GM21360 (cell line): ENCODE measurements around the gene ATP5F1E.
A peak's percentile ranks its signal among the peaks of the same experiment; 100 is the strongest.
"Not testable (repeated sequence)": the region's sequence is repeated elsewhere in the genome, so short reads cannot be mapped to it uniquely, and the experiment has no call there.

ENCODE experiments used
- ATAC-seq: cut with Tn5 transposase; IDR thresholded peaks from one replicate; pipeline ENCODE4 v1.9.1; 2021; ENCODE audit warnings: mild to moderate bottlenecking, moderate library complexity; ENCODE audit not compliant: unreplicated experiment

ATP5F1E gene

DNA sequence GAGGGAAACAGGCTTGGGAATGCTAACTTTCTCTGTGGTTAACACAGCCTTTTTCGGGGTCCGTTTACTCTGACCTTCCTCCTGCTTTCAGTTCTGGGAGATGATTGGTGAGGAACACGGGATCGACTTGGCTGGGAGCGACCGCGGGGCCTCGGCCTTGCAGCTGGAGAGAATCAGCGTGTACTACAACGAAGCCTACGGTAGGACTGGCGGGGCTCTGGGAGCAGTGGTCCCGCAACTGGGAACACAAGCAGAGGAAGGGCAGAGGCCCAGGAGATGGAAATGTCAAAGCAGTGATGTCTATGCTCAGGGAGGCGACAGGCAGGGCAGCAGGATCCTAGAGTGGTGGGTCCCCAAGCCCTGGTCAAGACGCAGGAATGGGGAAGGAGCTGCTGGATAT lies 9.4 kb downstream of the ATP5F1E start:
- ATAC-seq, result no peak

DNA sequence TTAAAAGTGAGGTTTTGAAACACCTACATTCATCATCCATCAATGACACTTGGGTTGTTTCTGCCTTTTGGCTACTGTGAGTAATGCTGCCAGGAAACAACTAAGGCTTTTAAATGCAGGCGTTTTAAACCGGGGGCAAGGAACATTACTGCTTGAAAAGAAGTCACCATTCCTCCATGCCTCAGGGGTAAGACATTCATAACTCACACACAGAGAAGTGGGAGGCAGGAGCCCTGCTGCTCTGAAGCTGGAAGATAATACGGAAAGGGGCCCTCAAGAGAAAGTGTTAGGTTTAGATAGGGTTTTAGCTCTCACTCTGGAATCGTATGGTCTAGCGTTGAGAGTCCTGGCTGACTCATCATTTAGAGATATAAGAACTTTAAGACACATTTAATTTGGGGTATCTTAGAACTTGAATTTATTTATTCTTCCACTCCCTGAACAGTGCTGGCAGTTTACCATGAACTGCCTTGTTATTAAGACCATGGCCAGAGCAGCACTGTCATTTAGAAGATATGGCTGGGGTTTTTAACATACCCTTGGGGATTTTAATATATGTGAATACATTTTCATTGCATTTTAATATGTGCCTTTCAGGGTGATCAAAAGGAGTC lies 11.1 kb downstream of the ATP5F1E start:
- no peak for ATAC-seq

DNA sequence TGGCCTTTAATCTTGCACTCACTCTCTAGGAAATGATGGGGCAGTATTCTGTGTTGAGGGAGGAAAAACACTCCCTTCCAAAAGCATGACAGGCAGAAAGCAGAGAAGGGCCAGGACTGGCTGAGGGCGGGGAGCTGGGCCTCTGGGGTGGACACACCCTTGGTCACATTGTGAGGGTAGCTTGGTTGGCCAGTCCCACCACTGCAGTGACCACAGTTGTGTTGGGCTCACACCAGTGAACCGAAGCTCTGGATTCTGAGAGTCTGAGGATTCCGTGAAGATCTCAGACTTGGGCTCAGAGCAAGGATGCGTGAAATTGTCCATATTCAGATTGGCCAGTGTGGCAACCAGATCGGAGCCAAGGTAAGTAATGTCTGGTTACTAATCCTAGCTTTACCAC lies 12.9 kb downstream of the ATP5F1E start, which contains the start of gene TUBB1:
Gene TUBB1 (plus strand): TSS at position 213 of the 400 bp plus-strand sequence. CDS start 94 bp downstream, at position 307.
- no peak for ATAC-seq

DNA sequence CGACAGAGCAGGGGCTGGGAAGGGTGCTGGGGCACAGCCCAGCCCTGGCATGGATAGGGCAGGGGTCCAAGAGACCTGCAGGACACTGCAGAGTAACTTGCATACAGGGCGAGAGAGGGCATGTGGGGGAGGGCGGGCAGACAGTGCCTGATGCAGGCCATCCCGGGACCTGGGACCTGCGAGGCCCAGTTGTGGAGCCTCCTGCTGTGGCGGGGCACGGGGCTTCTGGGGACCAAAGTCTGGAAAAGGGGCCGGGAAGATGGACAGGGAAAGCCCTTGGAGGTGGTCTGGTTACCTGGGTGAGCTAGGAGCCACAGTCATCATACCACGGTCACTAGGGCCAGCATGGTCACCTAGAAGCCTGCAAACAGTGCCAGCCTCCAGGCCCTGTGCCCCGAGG lies 13.3 kb downstream of the ATP5F1E start:
- ATAC-seq, result no peak

DNA sequence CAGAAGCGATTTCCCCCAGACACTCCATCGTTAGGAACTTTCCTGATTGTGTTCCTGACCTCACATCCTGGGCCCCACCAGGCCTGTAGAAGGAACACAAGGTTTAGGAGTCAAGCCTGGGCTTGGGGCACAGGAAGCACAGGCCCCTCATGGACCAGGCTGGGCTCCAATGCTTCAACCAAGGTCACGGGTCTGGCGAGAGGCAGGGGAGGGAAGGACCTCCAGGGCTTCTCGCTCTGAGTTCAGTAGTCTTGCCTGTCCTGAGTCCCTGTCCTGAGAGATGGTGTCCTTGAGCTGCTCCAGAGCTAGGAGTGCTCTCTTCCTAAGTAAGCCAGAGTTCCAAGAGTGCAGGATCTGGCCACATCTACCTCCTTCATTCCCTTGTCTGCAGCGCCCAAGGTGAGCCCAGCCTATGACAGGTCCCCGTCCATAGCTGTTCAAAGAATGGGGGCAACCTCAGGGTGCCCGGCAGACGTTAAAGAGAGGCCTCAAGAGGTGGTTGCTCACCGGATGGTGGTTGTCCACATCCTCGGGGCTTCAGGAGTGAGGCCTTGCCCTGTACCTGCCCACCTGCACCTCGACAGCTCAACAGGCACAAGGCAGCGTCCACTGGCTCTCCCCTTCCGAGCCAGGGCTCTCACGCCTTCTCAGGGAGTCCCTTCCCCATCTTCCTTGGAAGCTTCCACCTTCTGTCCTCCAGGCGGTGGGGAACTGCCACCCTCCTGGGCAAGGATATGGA lies 14.5 kb downstream of the ATP5F1E start:
- ATAC-seq, result no peak

DNA sequence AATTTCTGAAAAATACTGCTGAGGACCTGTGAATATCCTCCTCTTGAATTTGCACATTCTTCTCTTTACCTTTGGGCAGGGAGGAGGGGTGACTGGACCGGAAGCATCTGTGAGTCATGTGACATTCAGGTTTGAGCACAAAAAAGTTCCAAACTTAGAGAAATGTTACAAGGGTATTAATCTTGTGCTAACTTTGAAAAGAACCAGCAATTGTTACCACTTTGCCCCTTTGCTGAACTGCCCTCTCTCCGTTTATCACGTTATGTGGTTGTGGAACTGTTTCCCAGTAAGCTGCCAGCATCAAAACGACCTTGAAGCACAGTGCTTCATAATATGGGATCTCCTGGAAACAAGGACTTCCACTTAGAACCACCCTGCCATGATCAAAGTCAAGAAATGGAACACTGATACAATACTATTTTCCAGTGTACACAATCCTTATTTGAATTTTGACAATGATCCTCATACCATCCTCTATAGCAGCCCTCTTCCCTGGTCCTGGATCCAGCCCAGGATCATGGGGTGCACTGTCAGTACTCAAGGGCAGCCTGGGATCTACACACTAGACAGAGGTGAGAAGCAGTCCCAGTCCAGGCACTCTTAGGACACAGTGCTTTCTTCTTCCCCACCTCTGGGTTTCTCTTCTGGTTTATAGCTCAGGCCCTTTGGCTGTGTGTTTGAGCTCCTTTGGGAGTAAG lies 15.2 kb downstream of the ATP5F1E start:
- no peak for ATAC-seq

DNA sequence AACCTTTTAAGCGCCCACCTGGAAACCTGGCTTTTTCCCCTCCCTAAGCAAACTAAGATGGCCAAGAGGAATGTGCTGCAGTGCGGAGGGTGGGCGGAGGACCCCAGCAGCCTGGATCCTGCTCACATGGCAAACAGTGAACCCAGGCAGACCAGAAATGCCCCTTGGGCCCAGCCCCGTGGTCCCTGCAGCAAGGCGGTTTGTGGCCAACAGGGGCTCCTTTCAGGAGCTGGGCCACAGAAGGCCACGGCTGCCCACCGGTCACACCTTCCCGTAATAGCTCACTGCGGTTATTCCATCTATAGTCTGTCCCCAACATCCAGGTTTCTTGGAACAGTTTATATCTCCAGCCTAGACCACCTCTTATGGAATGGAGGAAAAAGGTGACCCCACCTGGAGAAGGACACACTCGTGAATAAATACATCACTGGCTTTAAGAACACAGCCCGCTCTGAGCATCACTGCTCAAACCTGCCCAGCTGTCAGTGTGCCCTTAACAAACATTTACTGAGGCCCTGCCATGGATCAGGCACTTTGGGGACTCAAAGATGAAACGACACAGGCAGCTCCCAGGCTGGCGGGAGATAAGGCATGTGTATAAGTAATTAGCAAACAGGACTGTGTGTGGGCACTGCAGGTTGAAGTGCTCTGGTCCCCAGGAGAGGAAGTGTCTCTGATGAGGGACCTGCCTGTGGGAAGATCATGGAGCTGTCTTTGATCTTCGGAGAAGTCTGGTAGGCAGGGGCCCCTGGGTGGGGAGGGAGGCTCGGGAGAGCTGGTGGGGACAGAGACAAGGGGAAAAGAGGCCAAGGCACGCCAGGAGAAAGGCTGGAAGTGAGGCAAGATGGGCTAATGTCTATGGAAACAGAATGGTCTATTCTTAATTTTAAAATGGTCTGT lies 16.1 kb downstream of the ATP5F1E start:
- ATAC-seq, result no peak

DNA sequence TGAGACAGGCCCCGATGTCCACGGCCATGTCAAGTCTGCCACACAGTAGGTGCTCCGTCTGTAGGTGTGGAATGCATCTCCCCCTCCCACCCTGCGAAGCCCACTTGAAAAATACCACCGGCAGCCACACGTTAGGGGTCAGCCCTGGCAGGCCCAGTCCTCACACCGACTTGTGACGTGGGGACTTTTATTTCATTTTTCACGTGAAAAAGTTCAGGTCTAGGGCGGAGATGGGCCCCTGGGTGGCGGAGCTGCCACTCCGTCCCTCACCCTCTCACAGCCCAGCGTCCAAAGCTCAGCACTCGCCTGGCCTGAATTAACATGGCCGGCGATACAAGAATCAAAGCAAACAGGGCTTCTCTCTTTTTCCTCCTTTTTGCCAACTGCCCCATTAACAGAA lies 16.7 kb downstream of the ATP5F1E start:
- no peak for ATAC-seq

DNA sequence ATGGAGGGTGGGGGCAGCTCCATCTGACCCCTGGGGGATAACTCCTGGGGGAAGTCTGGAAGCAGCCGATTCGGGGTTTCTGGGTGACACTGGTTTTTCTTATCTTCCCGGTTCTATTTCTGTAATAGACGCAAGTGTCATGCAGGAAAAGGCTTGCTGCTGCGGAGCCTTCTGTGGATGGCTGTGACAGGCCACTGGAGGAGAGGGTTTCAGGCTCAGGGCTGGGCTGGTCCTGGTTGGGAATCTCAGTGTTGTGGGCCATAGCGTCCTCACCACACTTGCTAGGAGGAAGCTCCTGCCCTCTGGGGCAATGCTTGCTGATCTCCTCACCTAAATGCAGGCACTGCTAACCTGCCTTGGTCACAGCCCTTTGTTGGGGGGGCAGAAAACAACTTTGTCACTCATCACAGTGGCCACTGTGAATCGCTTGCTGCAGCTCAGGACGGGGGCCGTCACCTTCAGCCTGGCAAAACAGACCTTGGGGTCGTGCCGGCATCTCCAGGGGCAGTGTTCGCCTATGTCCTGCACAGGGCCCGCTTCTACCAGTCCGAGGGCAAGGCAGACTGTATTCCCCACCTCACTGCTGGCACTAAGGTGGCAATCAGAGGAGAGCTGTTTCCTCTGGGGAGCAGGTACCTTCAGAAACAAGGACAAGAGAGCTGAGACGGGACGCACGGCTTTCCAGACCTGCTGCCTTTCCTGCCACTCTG lies 17.3 kb downstream of the ATP5F1E start:
- no peak for ATAC-seq

DNA sequence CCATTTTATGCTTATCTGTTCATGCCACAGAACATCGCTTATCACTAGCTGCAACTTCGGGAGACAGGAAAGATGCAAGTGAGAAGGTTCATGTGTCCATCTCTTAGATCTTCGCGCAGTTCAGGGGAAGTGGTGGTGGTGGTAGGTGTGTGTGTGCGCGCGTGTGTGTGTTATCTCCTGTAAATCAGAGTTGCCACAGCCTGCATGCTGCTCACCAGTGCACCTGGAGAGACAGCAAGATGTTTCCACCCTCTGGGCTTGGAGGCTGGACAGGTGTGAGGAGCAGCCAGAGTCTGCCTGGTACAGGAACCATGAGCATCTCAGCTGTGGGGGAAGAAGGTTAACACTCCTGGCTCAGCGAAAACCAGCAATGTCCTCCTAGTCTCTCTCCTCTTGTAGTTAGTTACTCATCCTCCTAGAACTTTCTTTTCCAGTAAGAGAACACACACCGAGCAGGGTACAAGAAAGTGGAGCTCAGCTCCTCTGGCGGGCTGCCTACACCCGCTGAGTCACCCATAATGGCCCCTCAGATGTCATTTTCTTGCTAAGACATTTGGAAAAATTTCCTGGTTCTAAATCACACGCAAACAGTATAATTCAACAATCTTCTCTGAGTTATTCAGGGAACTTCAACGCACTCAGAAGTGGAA lies 18.1 kb downstream of the ATP5F1E start:
- ATAC-seq, result no peak

DNA sequence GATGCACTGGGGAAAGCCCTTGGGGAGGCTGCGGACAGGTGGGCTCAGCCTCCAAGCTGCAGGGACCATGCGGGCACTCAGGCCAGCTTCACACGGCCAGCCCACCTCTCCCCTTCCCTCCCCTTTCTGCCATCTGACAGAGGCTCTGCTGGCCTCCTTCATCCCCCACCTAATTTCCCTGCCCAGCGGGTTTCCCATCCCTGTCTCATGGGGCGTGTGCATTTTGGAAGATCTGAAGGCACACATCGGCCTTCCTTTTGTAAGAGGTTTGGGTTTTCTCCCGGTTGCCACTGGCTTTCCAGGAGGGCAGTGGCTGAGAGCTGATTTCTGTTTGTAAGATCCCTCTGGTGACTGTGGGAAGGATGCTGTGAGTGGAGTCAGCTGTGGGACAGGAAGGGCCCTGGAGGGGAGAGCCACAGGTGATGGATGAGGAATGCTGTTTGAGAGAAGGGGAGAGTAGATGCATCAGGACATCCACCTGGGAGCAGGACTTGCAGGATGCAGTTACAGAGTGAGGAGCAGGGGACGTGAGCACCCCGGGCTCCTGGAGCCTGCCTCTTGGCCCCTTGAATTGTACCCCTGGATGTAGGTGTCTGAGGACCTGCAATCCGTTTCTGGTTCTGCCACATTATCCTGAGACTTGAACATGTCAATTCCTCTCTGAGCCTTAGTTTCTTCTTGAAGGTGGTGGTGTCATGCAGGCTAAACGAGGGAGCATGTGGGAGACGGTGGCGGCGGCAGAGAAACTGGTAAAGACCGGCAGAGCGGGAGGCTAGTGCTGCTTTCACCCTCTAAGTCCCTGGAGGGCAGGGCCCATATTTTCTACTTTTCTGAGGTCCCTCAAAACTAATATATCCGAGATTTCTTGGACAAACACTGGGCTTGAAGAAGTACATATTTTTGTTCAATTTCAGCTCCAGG lies 18.8 kb downstream of the ATP5F1E start:
- ATAC-seq, result no peak

DNA sequence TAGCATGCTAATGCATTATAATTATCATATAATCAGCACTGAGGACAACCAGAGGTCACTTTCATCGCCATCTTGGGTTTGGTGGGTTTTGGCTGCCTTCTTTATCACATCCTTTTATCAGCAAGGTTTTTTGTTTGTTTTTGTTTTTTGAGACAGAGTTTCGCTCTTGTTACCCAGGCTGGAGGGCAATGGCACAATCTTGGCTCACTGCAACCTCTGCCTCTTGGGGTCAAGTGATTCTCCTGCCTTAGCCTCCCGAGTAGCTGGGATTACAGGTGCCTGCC lies 20.3 kb downstream of the ATP5F1E start:
- ATAC-seq, result not testable (repeated sequence)

DNA sequence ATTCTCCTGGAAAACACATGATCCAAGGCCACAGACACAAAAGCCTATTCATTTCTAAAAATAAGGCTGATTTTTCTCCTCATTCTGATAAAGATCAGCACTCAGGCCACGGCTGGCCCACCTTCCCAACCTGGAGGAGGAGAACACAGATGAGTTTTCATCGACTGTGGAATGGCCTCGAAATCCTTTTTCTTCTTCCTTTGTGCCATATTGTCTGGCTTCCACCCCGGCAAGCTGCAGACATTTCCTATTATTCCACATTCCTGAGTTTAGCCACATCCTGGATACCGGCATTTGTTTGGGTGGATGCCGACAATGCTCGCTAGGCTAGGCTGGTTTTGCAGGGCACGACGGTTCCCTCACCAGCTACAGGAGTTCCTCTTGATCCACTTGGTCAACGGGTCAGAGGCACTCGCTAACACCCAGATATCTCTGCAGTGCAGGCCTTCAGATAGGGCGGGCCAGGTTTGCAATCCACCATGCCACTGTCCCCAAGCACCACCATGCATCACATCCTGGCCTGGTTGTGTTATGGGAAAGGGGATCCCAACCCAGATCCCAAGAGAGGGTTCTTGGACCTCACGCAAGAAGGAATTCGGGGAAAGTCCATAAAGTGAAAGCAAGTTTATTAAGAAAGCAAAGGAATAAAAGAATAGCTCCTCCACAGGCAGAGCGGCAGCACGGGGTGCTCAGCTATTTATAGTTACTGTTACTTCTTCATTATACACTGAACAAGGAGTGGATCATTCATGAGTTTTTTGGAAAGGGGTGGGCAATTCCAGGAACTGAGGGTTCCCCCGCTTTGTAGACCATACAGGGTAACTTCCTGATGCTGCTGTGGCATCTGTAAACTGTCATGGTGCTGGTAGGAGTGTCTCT lies 20.9 kb downstream of the ATP5F1E start:
- ATAC-seq, result no peak

DNA sequence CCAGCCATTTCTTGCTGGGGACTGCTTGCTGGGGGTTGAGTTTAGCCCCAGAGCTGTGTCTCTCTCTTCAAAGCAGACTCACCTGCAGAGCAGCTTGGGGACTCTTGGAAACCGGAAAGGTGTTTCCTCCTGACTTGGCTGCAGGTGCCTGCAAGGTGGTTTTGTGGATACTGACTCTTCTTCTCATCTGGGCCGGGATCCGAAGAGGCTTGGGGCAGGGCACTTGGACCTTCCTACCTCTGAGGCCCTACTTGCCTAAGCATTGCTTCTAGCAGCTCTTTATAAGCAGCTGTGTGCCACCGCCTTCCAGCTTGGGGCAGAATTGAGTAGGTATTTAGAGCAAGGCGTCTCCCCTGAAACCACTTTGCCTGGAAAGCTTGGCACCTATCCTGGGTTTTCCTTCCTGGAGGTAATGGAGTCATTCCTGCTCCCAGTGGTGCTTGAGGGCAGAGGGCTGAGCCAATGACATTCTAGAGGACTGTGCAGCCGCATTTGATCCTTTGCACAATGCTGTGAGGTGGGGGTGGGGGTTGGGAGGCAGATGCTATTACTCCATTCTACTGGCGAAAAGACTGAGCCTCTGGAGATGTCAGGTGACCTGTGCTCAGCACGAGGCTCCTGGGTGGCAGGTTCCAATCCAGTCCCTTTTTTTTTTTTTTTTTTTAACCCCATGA lies 21.7 kb downstream of the ATP5F1E start:
- no peak for ATAC-seq

DNA sequence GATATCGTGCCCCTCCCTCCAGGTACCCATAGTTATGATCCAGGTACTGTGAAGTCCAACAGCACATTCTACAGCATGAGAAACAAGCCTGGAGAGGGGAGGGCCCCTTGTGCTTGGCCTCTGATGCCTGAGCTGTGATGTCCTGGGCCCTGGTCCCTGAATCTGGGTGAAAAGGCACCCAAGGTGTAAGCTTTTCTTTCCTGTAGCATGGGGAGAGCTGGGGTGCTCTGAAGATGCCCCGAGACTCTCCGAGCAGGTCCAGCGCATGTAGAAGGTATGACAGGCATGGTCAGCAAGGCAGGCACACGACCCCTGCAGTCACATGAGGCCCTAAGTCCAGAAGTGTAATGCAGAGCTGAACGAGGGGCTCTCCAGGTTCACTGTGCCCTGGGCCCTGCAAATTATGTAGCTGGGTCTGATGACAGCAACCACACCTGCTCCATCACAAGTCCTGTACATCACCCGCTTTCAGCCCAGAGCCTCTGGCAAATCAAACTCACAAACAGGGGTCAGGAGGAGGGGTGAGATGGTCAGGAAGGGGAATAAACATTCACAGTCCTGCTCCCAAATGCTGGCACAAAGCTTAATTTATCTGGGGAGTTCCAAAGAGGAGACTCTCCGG lies 23.3 kb downstream of the ATP5F1E start:
- no peak for ATAC-seq

DNA sequence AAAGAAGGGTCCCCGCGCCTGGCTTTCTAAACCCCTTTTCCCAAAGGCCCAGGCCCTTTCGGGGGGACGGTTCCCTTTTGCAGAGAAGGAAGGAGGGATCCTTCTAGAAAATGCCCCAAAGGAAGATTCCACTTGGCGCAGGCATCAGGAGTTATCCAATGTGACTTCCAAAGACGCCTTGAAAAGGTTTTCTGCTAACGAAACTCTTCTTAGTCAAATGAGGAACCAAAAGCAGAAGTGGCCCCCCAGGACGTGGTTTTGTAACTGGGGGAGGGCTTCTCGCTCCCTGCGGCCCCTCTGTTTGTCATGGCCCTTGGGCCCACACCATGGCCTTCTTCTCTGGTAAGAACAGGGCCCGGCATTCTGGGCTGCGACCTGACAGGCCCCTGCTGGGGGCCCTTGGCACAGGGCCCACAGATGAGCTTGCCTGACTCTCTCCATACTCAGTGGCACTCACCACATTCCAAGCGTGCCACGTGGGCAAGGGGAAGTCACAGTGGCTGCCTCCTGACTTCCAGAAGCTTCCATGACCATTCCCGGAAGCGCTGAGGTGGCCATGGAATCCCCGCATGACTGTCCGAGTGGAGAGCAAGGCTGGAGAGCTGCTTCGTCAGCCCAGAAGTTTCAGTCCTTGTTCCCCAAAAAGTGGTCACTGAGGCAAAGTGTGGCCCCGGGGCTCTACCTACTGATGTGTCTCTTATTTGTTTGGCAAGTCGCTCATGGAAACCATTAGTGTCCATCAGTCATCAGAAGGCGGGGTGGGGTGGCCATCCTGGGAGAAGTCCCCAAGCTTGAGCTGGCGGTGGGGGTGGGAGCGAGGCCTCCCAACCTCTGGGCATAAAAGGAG lies 24.2 kb downstream of the ATP5F1E start:
- peak; percentile 23 for ATAC-seq
